Loucy (cell line): ENCODE measurements around the gene UAP1L1.

Source experiments
- EZH2phosphoT487 ChIP-seq: fragments of 200-600 bp; IDR thresholded peaks from 2 replicates; pipeline ENCODE4 v1.6.1; 2018; ENCODE audit warnings: antibody characterized with exemption, mild to moderate bottlenecking, moderate library complexity, borderline replicate concordance
- TF ChIP-seq, protein P1 (sequence below): fragments of 200-600 bp; sonication (generic); conservative IDR thresholded peaks from 2 replicates; pipeline ENCODE4 v1.5.1; 2014; ENCODE audit warnings: mild to moderate bottlenecking, antibody characterized with exemption, low read length

DNA sequence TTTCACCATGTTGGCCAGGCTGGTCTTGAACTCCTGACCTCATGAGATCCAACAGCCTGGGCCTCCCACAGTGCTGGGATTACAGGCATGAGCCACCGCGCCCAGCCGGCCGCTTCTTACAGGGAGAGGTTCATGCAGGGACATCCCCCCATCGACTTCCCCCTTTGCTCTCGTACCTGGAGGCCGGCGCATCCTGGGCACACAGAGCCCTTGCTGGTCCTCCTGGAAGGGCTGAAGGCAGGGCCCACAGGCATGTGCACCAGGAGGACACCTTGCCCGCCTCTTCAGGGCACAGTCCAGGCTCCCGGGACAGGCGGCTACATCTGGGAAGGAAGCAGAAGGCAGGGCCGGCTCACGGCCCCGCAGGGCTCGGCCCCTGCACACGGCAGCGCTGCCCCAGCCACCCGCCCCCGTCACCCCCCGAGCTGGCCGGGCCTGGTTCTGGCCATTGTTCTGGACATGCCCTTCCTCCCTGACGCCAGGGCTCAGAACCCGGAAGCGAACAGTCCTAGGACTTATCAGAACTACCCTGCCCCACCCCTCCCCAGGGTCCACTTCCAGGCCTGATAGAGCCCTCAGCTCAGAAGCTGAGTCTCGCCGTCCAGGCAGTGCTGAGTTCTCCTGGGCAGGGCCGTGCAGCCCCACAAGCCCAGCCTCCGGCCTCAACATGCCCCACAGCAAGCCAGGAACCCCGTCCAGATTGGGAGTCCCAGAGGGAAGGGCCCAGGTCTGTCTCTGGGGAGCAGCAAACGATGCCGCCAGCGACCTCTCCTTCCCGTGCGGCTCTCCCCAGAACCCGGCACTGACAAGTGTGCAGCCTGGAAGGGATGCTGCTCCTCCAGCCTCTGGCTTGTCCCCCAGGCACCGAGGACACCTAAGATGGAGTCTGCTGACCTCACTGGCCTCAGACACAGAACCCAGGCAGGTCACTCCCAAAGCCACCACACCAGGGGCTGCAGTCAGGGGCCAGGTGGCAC is 34.3 kb upstream of the UAP1L1 start:
- TF ChIP-seq, protein P1, sequence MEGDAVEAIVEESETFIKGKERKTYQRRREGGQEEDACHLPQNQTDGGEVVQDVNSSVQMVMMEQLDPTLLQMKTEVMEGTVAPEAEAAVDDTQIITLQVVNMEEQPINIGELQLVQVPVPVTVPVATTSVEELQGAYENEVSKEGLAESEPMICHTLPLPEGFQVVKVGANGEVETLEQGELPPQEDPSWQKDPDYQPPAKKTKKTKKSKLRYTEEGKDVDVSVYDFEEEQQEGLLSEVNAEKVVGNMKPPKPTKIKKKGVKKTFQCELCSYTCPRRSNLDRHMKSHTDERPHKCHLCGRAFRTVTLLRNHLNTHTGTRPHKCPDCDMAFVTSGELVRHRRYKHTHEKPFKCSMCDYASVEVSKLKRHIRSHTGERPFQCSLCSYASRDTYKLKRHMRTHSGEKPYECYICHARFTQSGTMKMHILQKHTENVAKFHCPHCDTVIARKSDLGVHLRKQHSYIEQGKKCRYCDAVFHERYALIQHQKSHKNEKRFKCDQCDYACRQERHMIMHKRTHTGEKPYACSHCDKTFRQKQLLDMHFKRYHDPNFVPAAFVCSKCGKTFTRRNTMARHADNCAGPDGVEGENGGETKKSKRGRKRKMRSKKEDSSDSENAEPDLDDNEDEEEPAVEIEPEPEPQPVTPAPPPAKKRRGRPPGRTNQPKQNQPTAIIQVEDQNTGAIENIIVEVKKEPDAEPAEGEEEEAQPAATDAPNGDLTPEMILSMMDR, result no peak
- no peak for TF ChIP-seq EZH2phosphoT487
